ENCODE results near the gene GPR146. TPM values are rescaled to one million over a fixed set of nuclear protein-coding genes. Genes with fewer than 3 reads are reported as not detected.
A peak's percentile ranks its signal among the peaks of the same experiment; 100 is the strongest.

GPR146 gene
- total and polyA plus RNA-seq, 2 of the 13 experiments (the other 11 are each of a cell fraction or from before 2014, with no cell fraction given) = 2.0 to 15.9 TPM

DNA sequence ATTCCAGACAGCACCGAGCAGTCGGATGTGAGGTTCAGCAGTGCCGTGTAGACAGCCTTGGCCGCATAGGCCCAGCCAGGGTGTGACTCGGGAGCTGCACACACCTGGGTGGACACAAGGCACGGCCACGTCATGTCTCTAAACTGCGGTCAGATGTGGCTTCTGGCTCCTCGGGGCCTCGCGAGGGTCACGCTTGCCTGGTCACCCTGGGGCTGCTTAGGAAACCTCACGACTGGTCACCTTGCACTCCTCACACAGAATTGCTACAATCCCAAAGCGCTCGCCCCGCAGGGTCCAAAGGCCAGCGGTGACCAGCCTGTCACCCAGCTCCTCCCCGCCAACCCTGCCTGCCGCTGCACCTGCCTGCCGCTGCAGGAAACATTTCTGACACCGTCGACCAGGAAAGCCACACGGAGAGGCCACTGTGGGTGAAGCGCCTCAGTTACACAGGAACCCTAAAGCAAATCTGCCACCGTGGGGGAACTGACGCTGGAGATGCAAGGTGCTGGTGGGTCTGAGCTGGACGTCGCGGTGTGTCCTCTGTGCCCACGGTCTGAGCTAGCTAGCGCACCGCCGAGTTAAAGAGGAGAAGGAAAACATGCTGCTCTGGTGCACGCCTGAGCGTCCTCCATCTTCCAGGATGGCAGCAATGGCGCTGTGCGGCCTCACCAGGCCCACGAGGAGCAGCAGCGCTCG is 48.6 kb downstream of the GPR146 start (continued):
- TF ChIP-seq ZNF616 (CRISPR knock-in tag; IDR thresholded peaks at IDR 0.05; ENCODE audit: low read depth) = no peak
- TF ChIP-seq, protein P1, sequence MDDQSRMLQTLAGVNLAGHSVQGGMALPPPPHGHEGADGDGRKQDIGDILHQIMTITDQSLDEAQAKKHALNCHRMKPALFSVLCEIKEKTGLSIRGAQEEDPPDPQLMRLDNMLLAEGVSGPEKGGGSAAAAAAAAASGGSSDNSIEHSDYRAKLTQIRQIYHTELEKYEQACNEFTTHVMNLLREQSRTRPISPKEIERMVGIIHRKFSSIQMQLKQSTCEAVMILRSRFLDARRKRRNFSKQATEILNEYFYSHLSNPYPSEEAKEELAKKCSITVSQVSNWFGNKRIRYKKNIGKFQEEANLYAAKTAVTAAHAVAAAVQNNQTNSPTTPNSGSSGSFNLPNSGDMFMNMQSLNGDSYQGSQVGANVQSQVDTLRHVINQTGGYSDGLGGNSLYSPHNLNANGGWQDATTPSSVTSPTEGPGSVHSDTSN (CRISPR knock-in tag; IDR thresholded peaks at IDR 0.05; ENCODE audit: borderline replicate concordance) = no peak
- TF ChIP-seq, protein P2, sequence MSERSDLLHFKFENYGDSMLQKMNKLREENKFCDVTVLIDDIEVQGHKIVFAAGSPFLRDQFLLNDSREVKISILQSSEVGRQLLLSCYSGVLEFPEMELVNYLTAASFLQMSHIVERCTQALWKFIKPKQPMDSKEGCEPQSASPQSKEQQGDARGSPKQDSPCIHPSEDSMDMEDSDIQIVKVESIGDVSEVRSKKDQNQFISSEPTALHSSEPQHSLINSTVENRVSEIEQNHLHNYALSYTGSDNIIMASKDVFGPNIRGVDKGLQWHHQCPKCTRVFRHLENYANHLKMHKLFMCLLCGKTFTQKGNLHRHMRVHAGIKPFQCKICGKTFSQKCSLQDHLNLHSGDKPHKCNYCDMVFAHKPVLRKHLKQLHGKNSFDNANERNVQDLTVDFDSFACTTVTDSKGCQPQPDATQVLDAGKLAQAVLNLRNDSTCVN (CRISPR knock-in tag; IDR thresholded peaks at IDR 0.05; ENCODE audit: borderline replicate concordance) = no peak
- TF ChIP-seq SPEN (CRISPR knock-in tag; IDR thresholded peaks at IDR 0.05; ENCODE audit: low read depth) = peak; percentile 90
- TF ChIP-seq ZNF720 (CRISPR knock-in tag; IDR thresholded peaks at IDR 0.05) = no peak
- TF ChIP-seq PAWR (CRISPR knock-in tag; IDR thresholded peaks at IDR 0.05; ENCODE audit: borderline replicate concordance) = no peak
- peak; percentile 68 for TF ChIP-seq GATAD2A (CRISPR knock-in tag; IDR thresholded peaks at IDR 0.05)
- peak; percentile 69 for TF ChIP-seq TEAD3 (CRISPR knock-in tag; optimal IDR thresholded peaks at IDR 0.05; ENCODE audit: borderline replicate concordance)
- peak; percentile 66; the same call in 1 of the 2 replicates for TF ChIP-seq ZNF766 (CRISPR knock-in tag; IDR thresholded peaks at IDR 0.05; ENCODE audit: borderline replicate concordance)
- TF ChIP-seq GTF3A (CRISPR knock-in tag; conservative IDR thresholded peaks at IDR 0.05) = no peak
- no peak; the same call in 1 of the 2 replicates for TF ChIP-seq GATAD1 (CRISPR knock-in tag; IDR thresholded peaks at IDR 0.05)
- TF ChIP-seq, protein P3, sequence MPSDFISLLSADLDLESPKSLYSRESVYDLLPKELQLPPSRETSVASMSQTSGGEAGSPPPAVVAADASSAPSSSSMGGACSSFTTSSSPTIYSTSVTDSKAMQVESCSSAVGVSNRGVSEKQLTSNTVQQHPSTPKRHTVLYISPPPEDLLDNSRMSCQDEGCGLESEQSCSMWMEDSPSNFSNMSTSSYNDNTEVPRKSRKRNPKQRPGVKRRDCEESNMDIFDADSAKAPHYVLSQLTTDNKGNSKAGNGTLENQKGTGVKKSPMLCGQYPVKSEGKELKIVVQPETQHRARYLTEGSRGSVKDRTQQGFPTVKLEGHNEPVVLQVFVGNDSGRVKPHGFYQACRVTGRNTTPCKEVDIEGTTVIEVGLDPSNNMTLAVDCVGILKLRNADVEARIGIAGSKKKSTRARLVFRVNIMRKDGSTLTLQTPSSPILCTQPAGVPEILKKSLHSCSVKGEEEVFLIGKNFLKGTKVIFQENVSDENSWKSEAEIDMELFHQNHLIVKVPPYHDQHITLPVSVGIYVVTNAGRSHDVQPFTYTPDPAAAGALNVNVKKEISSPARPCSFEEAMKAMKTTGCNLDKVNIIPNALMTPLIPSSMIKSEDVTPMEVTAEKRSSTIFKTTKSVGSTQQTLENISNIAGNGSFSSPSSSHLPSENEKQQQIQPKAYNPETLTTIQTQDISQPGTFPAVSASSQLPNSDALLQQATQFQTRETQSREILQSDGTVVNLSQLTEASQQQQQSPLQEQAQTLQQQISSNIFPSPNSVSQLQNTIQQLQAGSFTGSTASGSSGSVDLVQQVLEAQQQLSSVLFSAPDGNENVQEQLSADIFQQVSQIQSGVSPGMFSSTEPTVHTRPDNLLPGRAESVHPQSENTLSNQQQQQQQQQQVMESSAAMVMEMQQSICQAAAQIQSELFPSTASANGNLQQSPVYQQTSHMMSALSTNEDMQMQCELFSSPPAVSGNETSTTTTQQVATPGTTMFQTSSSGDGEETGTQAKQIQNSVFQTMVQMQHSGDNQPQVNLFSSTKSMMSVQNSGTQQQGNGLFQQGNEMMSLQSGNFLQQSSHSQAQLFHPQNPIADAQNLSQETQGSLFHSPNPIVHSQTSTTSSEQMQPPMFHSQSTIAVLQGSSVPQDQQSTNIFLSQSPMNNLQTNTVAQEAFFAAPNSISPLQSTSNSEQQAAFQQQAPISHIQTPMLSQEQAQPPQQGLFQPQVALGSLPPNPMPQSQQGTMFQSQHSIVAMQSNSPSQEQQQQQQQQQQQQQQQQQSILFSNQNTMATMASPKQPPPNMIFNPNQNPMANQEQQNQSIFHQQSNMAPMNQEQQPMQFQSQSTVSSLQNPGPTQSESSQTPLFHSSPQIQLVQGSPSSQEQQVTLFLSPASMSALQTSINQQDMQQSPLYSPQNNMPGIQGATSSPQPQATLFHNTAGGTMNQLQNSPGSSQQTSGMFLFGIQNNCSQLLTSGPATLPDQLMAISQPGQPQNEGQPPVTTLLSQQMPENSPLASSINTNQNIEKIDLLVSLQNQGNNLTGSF (CRISPR knock-in tag; IDR thresholded peaks at IDR 0.05) = no peak
- peak; percentile 79 for TF ChIP-seq RARA (CRISPR knock-in tag; IDR thresholded peaks at IDR 0.05)
- TF ChIP-seq, protein P4, sequence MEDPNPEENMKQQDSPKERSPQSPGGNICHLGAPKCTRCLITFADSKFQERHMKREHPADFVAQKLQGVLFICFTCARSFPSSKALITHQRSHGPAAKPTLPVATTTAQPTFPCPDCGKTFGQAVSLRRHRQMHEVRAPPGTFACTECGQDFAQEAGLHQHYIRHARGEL (CRISPR knock-in tag; IDR thresholded peaks at IDR 0.05) = no peak
- TF ChIP-seq TRIM24 (CRISPR knock-in tag; IDR thresholded peaks at IDR 0.05) = no peak
- TF ChIP-seq, protein P5, sequence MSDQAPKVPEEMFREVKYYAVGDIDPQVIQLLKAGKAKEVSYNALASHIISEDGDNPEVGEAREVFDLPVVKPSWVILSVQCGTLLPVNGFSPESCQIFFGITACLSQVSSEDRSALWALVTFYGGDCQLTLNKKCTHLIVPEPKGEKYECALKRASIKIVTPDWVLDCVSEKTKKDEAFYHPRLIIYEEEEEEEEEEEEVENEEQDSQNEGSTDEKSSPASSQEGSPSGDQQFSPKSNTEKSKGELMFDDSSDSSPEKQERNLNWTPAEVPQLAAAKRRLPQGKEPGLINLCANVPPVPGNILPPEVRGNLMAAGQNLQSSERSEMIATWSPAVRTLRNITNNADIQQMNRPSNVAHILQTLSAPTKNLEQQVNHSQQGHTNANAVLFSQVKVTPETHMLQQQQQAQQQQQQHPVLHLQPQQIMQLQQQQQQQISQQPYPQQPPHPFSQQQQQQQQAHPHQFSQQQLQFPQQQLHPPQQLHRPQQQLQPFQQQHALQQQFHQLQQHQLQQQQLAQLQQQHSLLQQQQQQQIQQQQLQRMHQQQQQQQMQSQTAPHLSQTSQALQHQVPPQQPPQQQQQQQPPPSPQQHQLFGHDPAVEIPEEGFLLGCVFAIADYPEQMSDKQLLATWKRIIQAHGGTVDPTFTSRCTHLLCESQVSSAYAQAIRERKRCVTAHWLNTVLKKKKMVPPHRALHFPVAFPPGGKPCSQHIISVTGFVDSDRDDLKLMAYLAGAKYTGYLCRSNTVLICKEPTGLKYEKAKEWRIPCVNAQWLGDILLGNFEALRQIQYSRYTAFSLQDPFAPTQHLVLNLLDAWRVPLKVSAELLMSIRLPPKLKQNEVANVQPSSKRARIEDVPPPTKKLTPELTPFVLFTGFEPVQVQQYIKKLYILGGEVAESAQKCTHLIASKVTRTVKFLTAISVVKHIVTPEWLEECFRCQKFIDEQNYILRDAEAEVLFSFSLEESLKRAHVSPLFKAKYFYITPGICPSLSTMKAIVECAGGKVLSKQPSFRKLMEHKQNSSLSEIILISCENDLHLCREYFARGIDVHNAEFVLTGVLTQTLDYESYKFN (CRISPR knock-in tag; conservative IDR thresholded peaks at IDR 0.05) = peak; percentile 83
- TF ChIP-seq NFKBIZ (CRISPR knock-in tag; IDR thresholded peaks at IDR 0.05) = no peak
- TF ChIP-seq SALL2 (CRISPR knock-in tag; IDR thresholded peaks at IDR 0.05) = no peak
- TF ChIP-seq ZNF543 (CRISPR knock-in tag; IDR thresholded peaks at IDR 0.05) = peak; percentile 71; the same call in 1 of the 2 replicates

All from HepG2 (cell line).